Activated naive CD8-positive, alpha-beta T cell treated with anti-CD3 and anti-CD28 coated beads, Interleukin-2, amount 50 U/mL, for 24 hours (primary cell): Measurements from ENCODE around the gene PDE4B.

Source experiments
- ATAC-seq: fragments of 150-1000 bp; cut with Tn5 transposase; one replicate; pipeline ENCODE4 v1.10.0; 2021
- DNase-seq: peaks from one replicate; pipeline ENCODE4 v3.0.0; 2021
- H3K27ac Mint-ChIP-seq: one replicate; pipeline ENCODE4 v1.8.0; 2021; ENCODE audit warnings: mild to moderate bottlenecking, mixed read lengths
- H3K27me3 Mint-ChIP-seq: one replicate; pipeline ENCODE4 v1.8.0; 2021; ENCODE audit warnings: mixed read lengths
- H3K36me3 Mint-ChIP-seq: one replicate; pipeline ENCODE4 v1.8.0; 2021; ENCODE audit warnings: low read depth, mixed read lengths
- H3K4me1 Mint-ChIP-seq: one replicate; pipeline ENCODE4 v1.8.0; 2021; ENCODE audit warnings: mixed read lengths
- H3K4me3 Mint-ChIP-seq: one replicate; pipeline ENCODE4 v1.8.0; 2021; ENCODE audit warnings: mild to moderate bottlenecking, moderate library complexity, mixed read lengths
- H3K9me3 Mint-ChIP-seq: one replicate; pipeline ENCODE4 v1.8.0; 2021; ENCODE audit warnings: mixed read lengths

PDE4B gene

GRCh38 chr1:65939636-65940035 lies 146.9 kb downstream of the PDE4B start:
- Mint-ChIP-seq H3K36me3 (no peaks in the 10 kb centered on the region), H3K27me3 (peaks cover 16% of the 10 kb centered on the region), H3K9me3 (no peaks in the 10 kb centered on the region), H3K4me3 (no peak overlapping the region), H3K27ac (no peak overlapping the region), H3K4me1 (no peaks in the 10 kb centered on the region)
- ATAC-seq (no peak), DNase-seq (no peak)

- DNase-seq (no peak), ATAC-seq (no peak)
- no peaks in the 10 kb centered on the region for H3K36me3 Mint-ChIP-seq
- H3K9me3 Mint-ChIP-seq = no peaks in the 10 kb centered on the region
- peaks cover 16% of the 10 kb centered on the region for H3K27me3 Mint-ChIP-seq
- no peak overlapping the region for H3K4me3 Mint-ChIP-seq
- H3K4me1 Mint-ChIP-seq = no peaks in the 10 kb centered on the region
- no peak overlapping the region for H3K27ac Mint-ChIP-seq
These were observed 147.4 kb downstream of the PDE4B start for GRCh38 chr1:65940126-65940525.

GRCh38 chr1:65942476-65942875 lies 149.8 kb downstream of the PDE4B start:
- Mint-ChIP-seq H3K4me3 (no peak overlapping the region), H3K27me3 (peaks cover 17% of the 10 kb centered on the region), H3K4me1 (no peaks in the 10 kb centered on the region), H3K9me3 (no peaks in the 10 kb centered on the region), H3K36me3 (no peaks in the 10 kb centered on the region), H3K27ac (no peak overlapping the region)
- DNase-seq = no peak
- no peak for ATAC-seq

- H3K9me3 Mint-ChIP-seq = no peaks in the 10 kb centered on the region
- H3K4me3 Mint-ChIP-seq = no peak overlapping the region
- H3K27ac Mint-ChIP-seq = no peak overlapping the region
- ATAC-seq (no peak), DNase-seq (no peak)
- no peaks in the 10 kb centered on the region for H3K36me3 Mint-ChIP-seq
- H3K4me1 Mint-ChIP-seq = no peaks in the 10 kb centered on the region
- peaks cover 17% of the 10 kb centered on the region for H3K27me3 Mint-ChIP-seq
These were observed 153.7 kb downstream of the PDE4B start for GRCh38 chr1:65946376-65946775.

DNA sequence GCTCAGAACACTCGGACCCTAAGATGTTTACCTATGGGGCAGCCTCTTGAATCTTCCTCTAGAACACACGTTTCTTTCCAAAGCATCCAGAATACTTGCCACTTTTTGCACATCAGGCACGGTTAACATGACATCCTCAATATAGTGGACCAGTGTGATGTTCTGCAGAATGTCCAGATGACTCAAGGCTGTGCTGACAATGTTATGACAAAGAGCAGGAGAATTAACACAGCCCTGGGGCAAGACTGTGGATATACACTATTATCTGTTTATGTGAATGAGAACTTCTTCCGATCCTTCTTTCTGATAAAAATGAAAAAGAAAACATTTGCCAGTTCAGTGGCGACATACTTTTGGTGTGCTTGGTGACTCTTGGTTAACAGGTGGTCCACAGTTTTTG lies 154.3 kb downstream of the PDE4B start:
- no peaks in the 10 kb centered on the region for H3K36me3 Mint-ChIP-seq
- H3K9me3 Mint-ChIP-seq = no peaks in the 10 kb centered on the region
- no peak for ATAC-seq
- no peak for DNase-seq
- H3K27me3 Mint-ChIP-seq = peaks cover 14% of the 10 kb centered on the region
- H3K4me3 Mint-ChIP-seq = no peak overlapping the region
- H3K4me1 Mint-ChIP-seq = no peaks in the 10 kb centered on the region
- H3K27ac Mint-ChIP-seq = no peak overlapping the region

GRCh38 chr1:65948609-65949229 lies 156.0 kb downstream of the PDE4B start:
- DNase-seq (no peak), ATAC-seq (no peak)
- peaks cover 8% of the 10 kb centered on the region for H3K27me3 Mint-ChIP-seq
- H3K9me3 Mint-ChIP-seq = no peaks in the 10 kb centered on the region
- no peak overlapping the region for H3K4me3 Mint-ChIP-seq
- H3K36me3 Mint-ChIP-seq = no peaks in the 10 kb centered on the region
- no peak overlapping the region for H3K27ac Mint-ChIP-seq
- H3K4me1 Mint-ChIP-seq = peaks cover 10% of the 10 kb centered on the region

DNA sequence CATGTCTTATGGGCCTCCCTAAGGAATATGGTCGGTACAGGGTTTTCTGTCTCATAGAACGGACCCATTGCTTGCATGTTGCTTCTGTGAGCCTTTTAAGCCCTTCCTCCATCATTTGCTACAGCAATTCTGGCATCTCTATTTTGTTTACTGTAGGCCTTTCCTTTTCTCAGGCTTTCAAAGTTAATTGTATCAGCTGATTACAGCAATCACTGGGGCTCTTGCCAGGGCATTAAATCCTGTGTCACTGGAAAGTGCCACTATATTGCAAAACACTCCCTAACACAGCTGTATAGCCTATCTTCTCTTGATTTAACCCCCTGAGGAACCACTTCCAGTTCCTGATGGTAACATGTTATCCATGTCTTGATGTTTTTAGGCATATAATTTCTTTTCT lies 156.5 kb downstream of the PDE4B start:
- peaks cover 5% of the 10 kb centered on the region for H3K27me3 Mint-ChIP-seq
- ATAC-seq (no peak), DNase-seq (no peak)
- H3K4me1 Mint-ChIP-seq = peaks cover 10% of the 10 kb centered on the region
- no peaks in the 10 kb centered on the region for H3K9me3 Mint-ChIP-seq
- H3K27ac Mint-ChIP-seq = no peak overlapping the region
- no peak overlapping the region for H3K4me3 Mint-ChIP-seq
- no peaks in the 10 kb centered on the region for H3K36me3 Mint-ChIP-seq

DNA sequence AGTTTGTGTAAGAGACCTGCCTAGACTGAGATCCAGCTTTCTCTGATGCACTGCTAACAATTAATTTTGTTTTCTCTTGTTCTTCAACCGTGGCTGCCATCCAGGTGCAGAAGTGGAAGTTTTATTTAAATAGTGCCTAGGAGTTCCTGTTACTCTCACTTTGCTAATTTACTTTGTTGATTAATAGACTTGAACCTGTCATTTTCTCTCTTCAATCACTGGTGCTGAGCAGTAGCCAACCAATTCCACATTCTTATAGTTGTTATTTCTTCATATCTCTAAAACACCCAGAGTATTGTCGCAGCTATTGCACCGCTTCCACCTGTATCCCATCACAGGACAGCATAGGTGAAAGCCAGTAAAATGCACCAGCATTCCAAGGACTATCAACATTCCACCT lies 157.2 kb downstream of the PDE4B start:
- no peaks in the 10 kb centered on the region for H3K9me3 Mint-ChIP-seq
- ATAC-seq (no peak), DNase-seq (no peak)
- no peaks in the 10 kb centered on the region for H3K36me3 Mint-ChIP-seq
- peaks cover 5% of the 10 kb centered on the region for H3K27me3 Mint-ChIP-seq
- H3K4me1 Mint-ChIP-seq = peaks cover 10% of the 10 kb centered on the region
- no peak overlapping the region for H3K27ac Mint-ChIP-seq
- no peak overlapping the region for H3K4me3 Mint-ChIP-seq

DNA sequence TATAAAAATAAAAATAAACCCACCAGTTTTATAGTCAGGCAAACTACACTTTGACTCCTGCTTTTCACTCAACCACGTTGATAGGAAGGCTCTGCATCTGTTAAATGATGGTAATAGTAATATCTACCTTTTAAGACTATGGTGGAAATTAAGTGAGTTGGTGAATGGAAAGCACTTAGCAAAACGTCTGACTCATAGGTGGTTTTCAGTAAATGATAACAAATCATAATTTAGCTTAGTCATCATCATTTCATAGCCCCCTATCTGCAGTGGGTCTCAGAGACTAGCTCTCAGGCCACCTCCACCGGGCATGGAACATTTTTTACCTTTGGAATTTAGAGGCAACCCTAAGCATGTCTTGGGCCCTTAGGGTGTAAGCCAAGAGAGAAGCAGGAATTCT lies 160.0 kb downstream of the PDE4B start:
- H3K27ac Mint-ChIP-seq = no peak overlapping the region
- H3K36me3 Mint-ChIP-seq = no peaks in the 10 kb centered on the region
- ATAC-seq (peak; percentile 49), DNase-seq (no peak)
- H3K4me1 Mint-ChIP-seq = peaks cover 10% of the 10 kb centered on the region
- H3K27me3 Mint-ChIP-seq = peaks cover 4% of the 10 kb centered on the region
- no peak overlapping the region for H3K4me3 Mint-ChIP-seq
- H3K9me3 Mint-ChIP-seq = no peaks in the 10 kb centered on the region

- H3K4me1 Mint-ChIP-seq = peaks cover 10% of the 10 kb centered on the region
- no peaks in the 10 kb centered on the region for H3K9me3 Mint-ChIP-seq
- peaks cover 4% of the 10 kb centered on the region for H3K27me3 Mint-ChIP-seq
- no peak overlapping the region for H3K4me3 Mint-ChIP-seq
- H3K36me3 Mint-ChIP-seq = no peaks in the 10 kb centered on the region
- no peak overlapping the region for H3K27ac Mint-ChIP-seq
- ATAC-seq (no peak), DNase-seq (no peak)
These were observed 160.5 kb downstream of the PDE4B start for GRCh38 chr1:65953170-65953569.

- H3K27ac Mint-ChIP-seq = no peak overlapping the region
- DNase-seq (no peak), ATAC-seq (no peak)
- H3K27me3 Mint-ChIP-seq = peaks cover 4% of the 10 kb centered on the region
- no peak overlapping the region for H3K4me3 Mint-ChIP-seq
- no peaks in the 10 kb centered on the region for H3K9me3 Mint-ChIP-seq
- H3K4me1 Mint-ChIP-seq = peaks cover 10% of the 10 kb centered on the region
- H3K36me3 Mint-ChIP-seq = no peaks in the 10 kb centered on the region
These were observed 162.4 kb downstream of the PDE4B start for GRCh38 chr1:65955071-65955470.

GRCh38 chr1:65955503-65955902 lies 162.8 kb downstream of the PDE4B start:
- no peak overlapping the region for H3K4me3 Mint-ChIP-seq
- no peak for DNase-seq
- H3K36me3 Mint-ChIP-seq = no peaks in the 10 kb centered on the region
- no peaks in the 10 kb centered on the region for H3K9me3 Mint-ChIP-seq
- ATAC-seq = no peak
- H3K27ac Mint-ChIP-seq = no peak overlapping the region
- H3K4me1 Mint-ChIP-seq = peaks cover 10% of the 10 kb centered on the region
- H3K27me3 Mint-ChIP-seq = peaks cover 2% of the 10 kb centered on the region

GRCh38 chr1:65958561-65959350 lies 166.1 kb downstream of the PDE4B start:
- Mint-ChIP-seq H3K4me1 (no peaks in the 10 kb centered on the region), H3K9me3 (no peaks in the 10 kb centered on the region), H3K27ac (no peak overlapping the region), H3K36me3 (no peaks in the 10 kb centered on the region), H3K27me3 (peaks cover 2% of the 10 kb centered on the region), H3K4me3 (no peak overlapping the region)
- ATAC-seq (peak; percentile 49), DNase-seq (peak; percentile 19)

DNA sequence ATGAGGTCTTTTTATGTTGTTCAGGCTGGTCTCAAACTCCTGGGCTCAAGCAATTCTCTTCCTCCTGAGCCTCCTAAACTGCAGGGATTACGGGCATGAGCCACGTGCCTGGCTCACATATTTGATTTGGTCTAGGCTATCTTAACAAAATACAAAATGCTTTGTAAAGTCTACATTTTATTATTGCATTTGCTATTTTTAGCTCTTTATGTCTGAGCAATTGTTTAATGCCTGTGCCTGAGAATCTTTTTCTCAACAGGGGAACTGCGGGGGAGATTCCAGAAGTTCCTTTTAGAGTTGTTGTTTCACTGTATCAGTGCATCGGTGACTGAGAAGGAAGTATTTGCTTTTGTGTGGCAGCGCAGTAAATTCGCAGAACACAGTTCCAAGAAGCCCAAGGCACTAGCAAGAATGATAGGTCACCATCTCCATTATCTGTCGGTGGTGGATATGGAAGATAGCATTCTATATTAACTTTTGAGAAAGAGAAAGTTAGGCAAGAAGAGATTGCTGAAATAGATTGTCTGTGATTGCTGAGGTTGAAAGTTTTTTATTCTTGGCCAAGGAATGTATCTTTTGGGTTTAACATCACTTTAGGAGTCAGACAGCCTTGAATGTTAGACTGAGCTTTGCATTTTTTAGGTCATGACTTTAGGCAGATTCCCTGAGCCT lies 167.3 kb downstream of the PDE4B start:
- DNase-seq (no peak), ATAC-seq (no peak)
- Mint-ChIP-seq H3K36me3 (no peaks in the 10 kb centered on the region), H3K9me3 (no peaks in the 10 kb centered on the region), H3K4me1 (no peaks in the 10 kb centered on the region), H3K27me3 (peaks cover 2% of the 10 kb centered on the region), H3K4me3 (no peak overlapping the region), H3K27ac (no peak overlapping the region)
